Bronchial epithelial cell (primary cell): ENCODE results near the gene AGXT. TPM values are rescaled to one million over a fixed set of nuclear protein-coding genes. Genes with fewer than 3 reads are reported as not detected.
A peak's percentile ranks its signal among the peaks of the same experiment; 100 is the strongest.

Experiments used
- DNase-seq: peaks from one replicate; pipeline ENCODE4 v3.0.0-alpha.2; 2010; ENCODE audit warnings: low read depth
- FAIRE-seq: peaks from 2 replicates; lab custom pipeline; 2011; peaks lifted over from hg19 to GRCh38; lab: Jason Lieb, UNC
- H3K27me3 ChIP-seq: 2 replicates; pipeline ENCODE4 v1.5.1; 2011; ENCODE audit warnings: low read length; ENCODE audit not compliant: control insufficient read depth, insufficient read depth
- H3K36me3 ChIP-seq: 2 replicates; pipeline ENCODE4 v1.5.1; 2011; ENCODE audit warnings: low read length; ENCODE audit not compliant: control insufficient read depth, insufficient read depth
- H3K4me3 ChIP-seq: 2 replicates; pipeline ENCODE4 v1.5.1; 2011; ENCODE audit warnings: mild to moderate bottlenecking, low read depth, low read length, control low read depth
- total RNA-seq: library from RNA; depleted of rRNA; stranded (reverse); fragments of >200 nt; gene quantifications from 2 replicates; pipeline ENCODE4 v1.2.1, GENCODE V29; 2014
- TF ChIP-seq, protein P1 (sequence below): IDR thresholded peaks from 2 replicates; pipeline ENCODE4 v1.5.1; 2011; ENCODE audit warnings: mild to moderate bottlenecking, moderate library complexity, low read length, control low read depth, inconsistent platforms; ENCODE audit not compliant: insufficient read depth, severe bottlenecking

Gene AGXT
- total RNA-seq, 1 donor from 2014 or later: not detected

DNA sequence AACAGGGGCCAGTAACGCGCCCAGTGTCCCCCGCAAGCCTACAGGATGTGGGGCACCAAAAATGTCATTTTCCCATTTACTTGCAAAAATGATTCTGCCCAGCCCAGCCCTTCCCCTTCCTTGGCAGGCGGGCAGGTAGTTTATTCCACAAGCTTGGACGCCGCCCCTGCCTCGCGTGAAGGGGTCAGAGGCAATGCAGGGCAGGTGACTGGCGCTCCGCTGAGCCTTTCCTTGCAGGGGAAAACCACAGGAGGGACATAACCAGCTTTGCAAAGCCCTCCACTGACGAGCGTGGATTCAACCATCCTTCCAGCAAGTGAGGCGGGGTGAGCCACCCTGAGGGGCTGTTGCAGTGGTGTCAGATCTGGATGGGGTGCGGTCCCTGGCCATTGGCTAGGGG lies 22.1 kb downstream of the AGXT start:
- no peak for FAIRE-seq
- no peaks in the 10 kb centered on the region for H3K27me3 ChIP-seq
- no peak for DNase-seq
- H3K36me3 ChIP-seq: no peaks in the 10 kb centered on the region
- TF ChIP-seq, protein P1, sequence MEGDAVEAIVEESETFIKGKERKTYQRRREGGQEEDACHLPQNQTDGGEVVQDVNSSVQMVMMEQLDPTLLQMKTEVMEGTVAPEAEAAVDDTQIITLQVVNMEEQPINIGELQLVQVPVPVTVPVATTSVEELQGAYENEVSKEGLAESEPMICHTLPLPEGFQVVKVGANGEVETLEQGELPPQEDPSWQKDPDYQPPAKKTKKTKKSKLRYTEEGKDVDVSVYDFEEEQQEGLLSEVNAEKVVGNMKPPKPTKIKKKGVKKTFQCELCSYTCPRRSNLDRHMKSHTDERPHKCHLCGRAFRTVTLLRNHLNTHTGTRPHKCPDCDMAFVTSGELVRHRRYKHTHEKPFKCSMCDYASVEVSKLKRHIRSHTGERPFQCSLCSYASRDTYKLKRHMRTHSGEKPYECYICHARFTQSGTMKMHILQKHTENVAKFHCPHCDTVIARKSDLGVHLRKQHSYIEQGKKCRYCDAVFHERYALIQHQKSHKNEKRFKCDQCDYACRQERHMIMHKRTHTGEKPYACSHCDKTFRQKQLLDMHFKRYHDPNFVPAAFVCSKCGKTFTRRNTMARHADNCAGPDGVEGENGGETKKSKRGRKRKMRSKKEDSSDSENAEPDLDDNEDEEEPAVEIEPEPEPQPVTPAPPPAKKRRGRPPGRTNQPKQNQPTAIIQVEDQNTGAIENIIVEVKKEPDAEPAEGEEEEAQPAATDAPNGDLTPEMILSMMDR: no peak
- H3K4me3 ChIP-seq: no peak overlapping the region

DNA sequence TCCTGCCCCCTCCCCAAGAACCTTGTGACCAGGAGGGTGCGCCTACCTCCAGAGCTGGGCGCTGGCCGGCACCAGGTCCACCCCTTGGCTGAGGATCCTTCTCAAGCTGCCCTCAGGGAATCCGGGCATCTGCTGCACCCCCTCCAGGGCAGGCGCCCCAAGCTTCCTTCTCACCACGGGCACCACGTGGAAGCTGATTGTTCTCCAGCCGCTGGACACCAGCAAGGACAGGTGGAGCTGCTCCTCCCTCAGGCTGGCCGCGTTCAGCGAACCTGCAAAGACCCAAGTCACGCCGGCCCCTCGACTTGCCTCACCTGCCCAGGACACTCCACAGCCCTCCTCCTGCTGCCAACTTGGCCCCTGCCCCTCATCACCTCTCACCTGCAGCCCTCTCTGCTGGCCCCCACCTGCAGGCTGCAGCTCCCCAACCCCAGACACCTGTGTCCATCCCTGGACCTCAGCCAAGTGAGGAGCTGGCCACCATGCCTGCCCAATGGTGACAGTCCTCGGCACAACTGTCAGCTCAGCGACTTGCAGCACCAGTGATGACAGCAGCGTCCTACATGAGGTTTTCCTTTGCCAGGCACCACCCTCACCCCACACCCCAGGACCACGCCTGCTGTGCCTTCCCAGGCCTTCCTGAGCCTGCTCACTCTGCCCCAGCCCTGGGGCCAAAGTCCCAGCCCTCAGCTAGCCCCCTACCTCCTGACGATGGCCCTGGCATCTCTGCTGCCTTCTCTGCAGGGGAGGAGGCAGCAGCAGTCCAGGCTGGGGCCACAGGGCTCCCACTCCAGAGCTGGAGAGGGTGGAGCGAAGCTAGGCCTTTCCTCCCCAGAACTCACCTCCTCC lies 23.1 kb downstream of the AGXT start:
- Histone ChIP-seq H3K36me3 (no peaks in the 10 kb centered on the region), H3K4me3 (no peak overlapping the region), H3K27me3 (no peaks in the 10 kb centered on the region)
- no peak for DNase-seq
- TF ChIP-seq, protein P1: no peak
- FAIRE-seq: no peak

DNA sequence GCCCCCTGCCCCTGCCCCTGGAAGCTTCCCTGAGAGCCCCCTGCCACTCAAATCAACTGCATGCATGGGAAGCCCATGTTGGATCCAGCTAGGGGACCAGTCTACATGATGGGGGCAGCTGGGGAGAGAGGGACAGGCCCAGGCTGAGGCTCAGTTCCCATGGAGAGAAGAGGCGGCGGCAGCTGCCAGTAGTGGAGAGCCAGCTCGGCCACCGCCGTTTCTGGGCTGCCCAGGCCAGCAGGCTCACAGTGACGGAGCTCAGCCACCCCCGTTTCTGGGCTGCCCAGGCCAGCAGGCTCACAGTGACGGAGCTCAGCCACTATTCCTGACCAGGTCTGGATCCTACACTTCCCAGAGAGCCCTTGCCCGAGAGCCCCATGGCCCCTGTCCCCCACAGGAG lies 23.7 kb downstream of the AGXT start:
- Histone ChIP-seq H3K27me3 (no peaks in the 10 kb centered on the region), H3K36me3 (no peaks in the 10 kb centered on the region), H3K4me3 (no peak overlapping the region)
- TF ChIP-seq, protein P1: no peak
- FAIRE-seq (no peak), DNase-seq (no peak)

DNA sequence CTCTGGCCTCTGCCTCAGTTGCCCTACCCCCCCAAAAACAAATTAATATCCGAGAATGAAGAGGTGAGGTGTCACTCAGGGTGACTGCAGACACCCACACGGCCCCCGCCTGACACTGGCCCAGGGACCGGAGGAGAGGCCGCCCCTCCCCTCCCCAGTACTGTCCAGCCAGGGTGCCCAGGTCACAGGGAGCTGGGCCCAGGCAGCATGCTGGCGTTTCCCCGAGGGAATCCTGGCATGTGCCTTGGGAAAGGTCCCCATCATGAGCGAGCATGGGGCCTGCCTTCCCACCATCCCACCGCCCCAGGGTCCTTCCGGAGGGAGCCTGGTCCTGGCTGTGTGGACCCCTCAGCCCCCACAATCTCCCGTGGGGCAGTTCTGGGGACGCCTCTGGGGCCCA lies 24.3 kb downstream of the AGXT start:
- TF ChIP-seq, protein P1: no peak
- DNase-seq (no peak), FAIRE-seq (no peak)
- H3K4me3 ChIP-seq: no peak overlapping the region
- H3K36me3 ChIP-seq: no peaks in the 10 kb centered on the region
- H3K27me3 ChIP-seq: no peaks in the 10 kb centered on the region

DNA sequence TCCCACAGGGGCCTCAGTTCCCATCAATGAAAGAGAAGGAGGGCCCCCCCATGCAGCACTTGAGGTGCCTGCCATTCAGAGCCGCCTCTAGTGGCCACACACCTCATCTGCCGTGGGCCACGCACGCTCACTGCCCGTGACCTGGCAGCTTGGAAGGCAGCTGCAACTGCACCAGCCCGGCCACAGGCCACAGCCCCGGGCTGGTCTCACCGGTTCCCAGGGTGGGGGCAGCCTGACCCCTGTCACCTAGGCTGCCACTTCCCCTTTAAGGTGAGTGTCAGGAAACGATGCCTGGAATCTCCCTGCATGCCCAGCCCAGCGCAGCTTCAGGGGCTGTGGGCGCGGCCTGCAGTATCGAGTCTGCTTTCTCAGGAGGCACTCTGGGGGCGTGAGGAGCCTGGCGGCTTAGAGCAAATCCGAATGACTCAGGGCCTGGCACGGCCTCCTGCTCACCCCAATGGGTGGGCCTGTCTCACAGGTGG lies 24.8 kb downstream of the AGXT start:
- no peak for FAIRE-seq
- no peaks in the 10 kb centered on the region for H3K36me3 ChIP-seq
- TF ChIP-seq, protein P1: peak; percentile 39
- no peaks in the 10 kb centered on the region for H3K27me3 ChIP-seq
- no peak overlapping the region for H3K4me3 ChIP-seq
- peak; percentile 75 for DNase-seq

DNA sequence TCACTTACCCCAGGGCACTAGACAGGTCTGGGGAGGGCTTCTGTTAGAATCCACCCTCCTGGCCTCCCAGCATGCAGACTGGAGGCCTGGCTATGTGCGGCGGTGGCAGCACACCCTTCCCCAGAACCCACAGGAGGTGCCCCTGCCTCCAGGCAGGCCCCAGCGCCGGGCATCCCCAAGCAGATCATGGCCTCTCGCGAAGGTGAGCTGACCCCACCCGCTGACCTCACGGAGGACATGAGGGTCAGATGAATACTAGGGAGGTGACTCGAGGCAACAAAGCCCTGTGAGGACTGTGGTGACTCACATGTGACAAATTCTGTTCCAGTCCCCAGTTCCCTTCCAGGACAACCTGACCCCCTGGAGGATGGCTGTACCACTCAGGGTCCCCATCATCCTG lies 25.4 kb downstream of the AGXT start:
- H3K36me3 ChIP-seq: no peaks in the 10 kb centered on the region
- no peak for FAIRE-seq
- DNase-seq: no peak
- TF ChIP-seq, protein P1: no peak
- H3K27me3 ChIP-seq: no peaks in the 10 kb centered on the region
- H3K4me3 ChIP-seq: no peak overlapping the region
